Adipocyte (in vitro differentiated cells): ENCODE results near the gene PRICKLE1.

ENCODE experiments used
- DNase-seq: peaks from one replicate; pipeline ENCODE4 v3.0.0-alpha.2; 2015; ENCODE audit warnings: low read depth
- H3K27me3 ChIP-seq: replicated peaks from 2 replicates; pipeline ENCODE4 v1.7.0; 2013; ENCODE audit warnings: mild to moderate bottlenecking, low read length, moderate library complexity; ENCODE audit not compliant: control insufficient read depth, insufficient read depth
- H3K36me3 ChIP-seq: 2 replicates; pipeline ENCODE4 v1.7.0; 2013; ENCODE audit warnings: low read length, mild to moderate bottlenecking, moderate library complexity; ENCODE audit not compliant: control insufficient read depth, insufficient read depth, severe bottlenecking
- H3K4me1 ChIP-seq: 2 replicates; pipeline ENCODE4 v1.7.0; 2013; ENCODE audit warnings: mild to moderate bottlenecking, low read length, moderate library complexity; ENCODE audit not compliant: control insufficient read depth, insufficient read depth
- H3K4me3 ChIP-seq: 2 replicates; pipeline ENCODE4 v1.7.0; 2013; ENCODE audit warnings: mild to moderate bottlenecking, low read length, moderate library complexity
- H3K9ac ChIP-seq: 2 replicates; pipeline ENCODE4 v1.7.0; 2013; ENCODE audit warnings: mild to moderate bottlenecking, low read length, moderate library complexity
- H3K9me3 ChIP-seq: 2 replicates; pipeline ENCODE4 v1.7.0; 2013; ENCODE audit warnings: mild to moderate bottlenecking, low read length, moderate library complexity; ENCODE audit not compliant: control insufficient read depth

The PRICKLE1 gene

DNA sequence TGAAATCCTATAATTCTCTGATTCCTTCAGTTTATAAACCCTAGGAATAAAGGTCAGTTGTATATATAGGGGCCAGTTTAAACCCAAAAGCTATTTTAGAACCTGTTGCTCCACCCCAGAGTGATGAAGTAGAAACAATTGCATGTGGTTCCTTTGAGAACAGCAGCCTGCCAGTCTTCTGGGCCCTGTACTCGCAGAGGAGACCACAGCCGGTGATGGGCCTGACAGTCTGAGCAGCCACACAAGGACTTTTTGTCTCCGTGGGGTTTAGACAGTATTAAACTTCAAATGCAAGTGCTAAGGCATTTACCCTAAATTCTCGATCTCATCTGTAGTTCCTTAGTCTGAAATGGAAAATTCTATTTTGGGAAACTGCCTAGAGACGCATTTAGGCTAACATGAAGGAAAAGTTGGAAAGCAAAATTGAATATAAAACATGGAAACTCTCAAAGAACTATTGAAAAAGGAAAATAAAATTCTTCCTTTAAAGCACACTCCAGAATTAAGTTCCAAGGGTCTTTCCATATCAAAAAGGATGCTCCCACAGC, 80.6 kb downstream of the PRICKLE1 start:
- no peak overlapping the region for H3K9ac ChIP-seq
- no peaks in the 10 kb centered on the region for H3K36me3 ChIP-seq
- peaks cover 7% of the 10 kb centered on the region for H3K4me1 ChIP-seq
- no peaks in the 10 kb centered on the region for H3K27me3 ChIP-seq
- no peak for DNase-seq
- no peak overlapping the region for H3K4me3 ChIP-seq
- no peaks in the 10 kb centered on the region for H3K9me3 ChIP-seq

DNA sequence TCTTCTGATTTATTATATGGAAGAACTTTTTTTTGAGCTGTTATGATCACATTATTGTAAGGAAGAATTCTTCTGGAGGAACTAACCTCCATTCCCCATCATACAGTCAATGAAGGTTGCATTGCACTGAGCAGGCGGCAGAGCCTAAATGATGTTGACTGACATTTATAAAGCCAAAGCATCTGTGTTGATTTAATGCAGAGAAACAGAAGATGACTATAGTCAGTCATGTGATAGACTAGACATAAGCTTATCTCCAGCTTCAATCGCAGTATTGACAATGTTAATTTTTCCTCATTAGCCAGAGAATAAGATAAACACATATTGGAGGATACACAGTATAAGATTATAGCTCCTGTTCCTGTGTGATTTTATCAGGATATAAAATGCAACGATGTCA, 82.0 kb downstream of the PRICKLE1 start:
- no peak overlapping the region for H3K4me3 ChIP-seq
- H3K9ac ChIP-seq, result no peak overlapping the region
- H3K27me3 ChIP-seq, result no peaks in the 10 kb centered on the region
- no peaks in the 10 kb centered on the region for H3K36me3 ChIP-seq
- no peaks in the 10 kb centered on the region for H3K9me3 ChIP-seq
- H3K4me1 ChIP-seq, result peaks cover 7% of the 10 kb centered on the region
- no peak for DNase-seq

DNA sequence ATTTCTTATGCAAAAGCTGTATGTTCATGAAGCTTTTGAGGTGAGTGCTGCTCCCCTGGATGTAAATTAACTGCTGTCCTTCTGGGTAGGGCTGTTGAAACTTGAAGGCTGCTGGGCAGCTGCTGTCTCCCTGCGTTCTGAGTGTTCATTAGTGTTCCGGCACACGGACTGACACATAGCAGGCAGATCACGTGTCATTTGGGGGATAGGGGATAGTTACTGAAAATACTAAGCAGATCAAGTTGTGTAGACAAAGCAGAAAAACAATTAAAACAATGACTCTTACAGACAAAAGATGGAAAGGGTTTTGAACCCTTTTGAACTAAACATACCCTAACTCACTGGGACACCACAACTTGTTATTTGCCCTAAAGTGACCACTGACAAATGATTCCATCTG, 82.5 kb downstream of the PRICKLE1 start:
- Histone ChIP-seq H3K27me3 (no peaks in the 10 kb centered on the region), H3K36me3 (no peaks in the 10 kb centered on the region), H3K4me3 (no peak overlapping the region), H3K9ac (no peak overlapping the region), H3K9me3 (no peaks in the 10 kb centered on the region), H3K4me1 (peaks cover 7% of the 10 kb centered on the region)
- no peak for DNase-seq

DNA sequence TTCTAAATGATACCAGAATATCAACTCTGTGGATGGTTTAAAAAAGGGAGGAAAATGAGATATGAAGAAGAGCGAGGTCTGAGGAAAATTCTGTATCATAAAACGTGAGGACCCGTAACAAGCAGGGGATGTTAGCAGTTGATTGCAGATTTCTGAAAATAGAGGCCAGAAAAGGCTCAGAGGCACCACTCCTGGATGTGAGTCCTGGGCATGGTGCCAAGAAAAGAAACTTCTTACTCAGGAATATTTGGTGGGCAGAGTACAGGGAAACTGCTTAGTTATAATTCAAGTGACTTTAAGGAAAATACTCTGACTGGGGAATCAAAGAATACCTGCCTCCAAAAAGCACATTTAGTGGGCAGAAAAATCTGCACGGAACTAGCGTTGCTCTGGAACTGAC, 85.5 kb downstream of the PRICKLE1 start:
- H3K36me3 ChIP-seq, result no peaks in the 10 kb centered on the region
- H3K9ac ChIP-seq, result no peak overlapping the region
- no peaks in the 10 kb centered on the region for H3K27me3 ChIP-seq
- peaks cover 5% of the 10 kb centered on the region for H3K4me1 ChIP-seq
- DNase-seq, result peak; percentile 65
- no peaks in the 10 kb centered on the region for H3K9me3 ChIP-seq
- H3K4me3 ChIP-seq, result no peak overlapping the region

DNA sequence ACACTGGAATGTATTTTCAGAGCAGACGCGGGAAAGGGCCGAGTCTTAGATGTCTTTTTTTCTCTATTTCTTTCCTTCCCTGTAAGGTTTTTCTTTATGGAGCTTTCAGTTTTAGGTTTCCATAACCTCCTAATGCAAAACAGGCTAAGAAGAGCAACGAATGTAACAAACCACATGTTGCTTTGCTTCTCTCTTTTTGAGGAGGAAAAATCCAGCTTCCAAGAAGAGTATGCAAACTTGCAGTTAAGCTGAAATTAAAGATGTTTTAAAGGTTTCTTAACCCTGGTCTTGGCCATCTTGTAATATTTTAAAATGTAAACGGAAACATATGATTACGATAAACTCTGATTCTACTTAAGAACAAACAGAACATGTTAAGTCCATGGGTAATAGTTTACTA, 86.9 kb downstream of the PRICKLE1 start:
- peak; percentile 56 for DNase-seq
- no peak overlapping the region for H3K4me3 ChIP-seq
- H3K9ac ChIP-seq, result no peak overlapping the region
- H3K9me3 ChIP-seq, result no peaks in the 10 kb centered on the region
- H3K36me3 ChIP-seq, result no peaks in the 10 kb centered on the region
- H3K4me1 ChIP-seq, result no peaks in the 10 kb centered on the region
- H3K27me3 ChIP-seq, result no peaks in the 10 kb centered on the region

DNA sequence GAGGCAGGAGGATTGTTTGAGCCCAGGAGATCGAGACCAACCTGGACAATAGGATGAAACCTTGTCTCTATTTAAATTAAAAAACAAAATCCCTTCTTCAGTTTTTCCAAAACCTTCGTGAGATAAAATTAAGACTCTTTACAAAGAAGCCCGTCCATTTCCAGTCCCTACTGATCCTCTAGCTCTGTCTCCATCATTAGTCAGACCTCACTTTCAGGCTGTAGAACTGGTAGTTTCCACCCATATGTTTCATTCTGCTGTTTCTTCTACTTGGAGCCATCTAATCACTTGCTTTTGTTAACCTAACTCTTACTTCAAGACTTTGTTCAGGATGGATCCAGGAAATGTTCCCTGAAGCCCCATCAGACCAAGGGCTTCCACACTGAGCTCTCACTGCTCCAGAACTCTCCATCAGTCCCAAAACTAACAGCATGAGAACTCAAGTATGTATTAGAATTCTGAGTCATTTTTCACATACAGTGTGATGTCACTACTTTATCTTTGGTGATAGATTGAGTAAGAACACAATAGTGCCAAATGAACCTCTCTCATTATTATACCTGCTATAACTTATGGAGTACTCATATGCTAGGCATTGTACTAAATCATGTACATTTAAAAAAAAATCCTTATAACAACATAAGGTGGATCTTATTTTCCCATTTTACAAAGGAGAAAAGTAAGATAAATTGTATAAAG, 90.8 kb downstream of the PRICKLE1 start:
- no peak overlapping the region for H3K4me3 ChIP-seq
- no peak for DNase-seq
- no peaks in the 10 kb centered on the region for H3K27me3 ChIP-seq

DNA sequence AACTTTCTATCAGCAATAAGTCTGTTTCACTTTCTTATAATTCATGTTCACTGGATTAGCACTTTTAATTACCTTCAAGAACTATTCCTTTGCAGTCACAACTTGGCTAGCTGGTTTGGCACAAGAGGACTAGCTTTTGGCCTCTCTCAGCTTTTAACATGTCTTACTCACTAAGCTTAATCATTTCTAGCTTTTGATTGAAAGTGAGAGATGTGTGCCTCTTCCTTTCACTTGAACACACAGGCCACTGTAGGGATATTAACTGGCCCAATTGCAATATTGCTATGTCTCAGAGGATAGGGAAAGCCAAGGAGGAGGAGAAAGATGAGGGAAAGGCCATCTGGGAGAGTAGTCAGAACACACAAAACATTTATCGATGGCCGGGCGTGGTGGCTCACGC, 92.7 kb downstream of the PRICKLE1 start:
- Histone ChIP-seq H3K9me3 (no peaks in the 10 kb centered on the region), H3K4me1 (no peaks in the 10 kb centered on the region)
- no peak for DNase-seq

More for the DNA sequence above, 90.8 kb downstream of the PRICKLE1 start:
- Histone ChIP-seq H3K4me1 (no peaks in the 10 kb centered on the region), H3K36me3 (no peaks in the 10 kb centered on the region), H3K9me3 (no peaks in the 10 kb centered on the region), H3K9ac (no peak overlapping the region)

DNA sequence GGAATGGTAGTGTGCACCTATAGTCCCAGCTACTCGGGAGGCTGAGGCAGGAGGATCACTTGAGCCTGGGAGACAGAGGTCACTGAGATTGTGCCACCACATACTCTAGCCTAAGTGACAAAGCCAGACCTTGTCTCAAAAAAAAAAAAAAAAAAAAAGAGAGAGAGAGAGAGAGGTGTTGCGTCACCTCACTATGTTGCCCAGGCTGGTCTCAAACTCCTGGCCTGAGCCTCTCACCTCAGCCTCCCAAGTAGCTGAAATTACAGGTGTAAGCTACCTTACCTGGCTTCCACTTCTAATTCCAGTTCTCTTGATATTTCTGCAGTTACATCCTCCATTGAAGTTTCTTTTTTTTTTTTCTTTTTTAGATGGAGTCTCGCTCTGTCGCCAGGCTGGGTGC, 94.3 kb downstream of the PRICKLE1 start:
- no peak overlapping the region for H3K4me3 ChIP-seq
- no peaks in the 10 kb centered on the region for H3K9me3 ChIP-seq
- H3K9ac ChIP-seq, result no peak overlapping the region
- H3K4me1 ChIP-seq, result no peaks in the 10 kb centered on the region
- no peaks in the 10 kb centered on the region for H3K36me3 ChIP-seq
- DNase-seq, result no peak
- no peaks in the 10 kb centered on the region for H3K27me3 ChIP-seq

More for the DNA sequence above, 92.7 kb downstream of the PRICKLE1 start:
- H3K9ac ChIP-seq, result no peak overlapping the region
- H3K27me3 ChIP-seq, result no peaks in the 10 kb centered on the region
- H3K4me3 ChIP-seq, result no peak overlapping the region
- no peaks in the 10 kb centered on the region for H3K36me3 ChIP-seq

DNA sequence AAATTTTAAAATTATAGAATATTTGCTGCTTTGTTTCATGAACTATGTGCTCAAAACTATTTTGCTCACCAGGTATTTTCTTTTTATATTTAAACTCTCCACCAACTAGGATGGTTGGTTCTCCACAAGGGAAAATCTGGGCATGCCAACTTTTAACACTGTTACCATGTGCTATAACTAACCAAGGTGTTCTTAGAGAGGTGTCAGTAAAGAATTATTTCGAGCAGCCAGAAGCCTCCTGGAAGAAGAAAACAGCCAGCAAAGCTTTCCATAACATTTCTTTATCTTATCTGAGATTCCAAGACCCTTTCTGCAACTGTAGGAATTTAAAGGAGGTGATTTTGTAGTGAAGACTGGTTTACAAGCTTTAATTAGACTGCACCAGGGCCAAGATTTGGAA, 97.3 kb downstream of the PRICKLE1 start:
- DNase-seq, result no peak
- no peaks in the 10 kb centered on the region for H3K4me1 ChIP-seq
- H3K4me3 ChIP-seq, result no peak overlapping the region
- no peaks in the 10 kb centered on the region for H3K36me3 ChIP-seq
- H3K9me3 ChIP-seq, result no peaks in the 10 kb centered on the region
- no peaks in the 10 kb centered on the region for H3K27me3 ChIP-seq
- H3K9ac ChIP-seq, result no peak overlapping the region

DNA sequence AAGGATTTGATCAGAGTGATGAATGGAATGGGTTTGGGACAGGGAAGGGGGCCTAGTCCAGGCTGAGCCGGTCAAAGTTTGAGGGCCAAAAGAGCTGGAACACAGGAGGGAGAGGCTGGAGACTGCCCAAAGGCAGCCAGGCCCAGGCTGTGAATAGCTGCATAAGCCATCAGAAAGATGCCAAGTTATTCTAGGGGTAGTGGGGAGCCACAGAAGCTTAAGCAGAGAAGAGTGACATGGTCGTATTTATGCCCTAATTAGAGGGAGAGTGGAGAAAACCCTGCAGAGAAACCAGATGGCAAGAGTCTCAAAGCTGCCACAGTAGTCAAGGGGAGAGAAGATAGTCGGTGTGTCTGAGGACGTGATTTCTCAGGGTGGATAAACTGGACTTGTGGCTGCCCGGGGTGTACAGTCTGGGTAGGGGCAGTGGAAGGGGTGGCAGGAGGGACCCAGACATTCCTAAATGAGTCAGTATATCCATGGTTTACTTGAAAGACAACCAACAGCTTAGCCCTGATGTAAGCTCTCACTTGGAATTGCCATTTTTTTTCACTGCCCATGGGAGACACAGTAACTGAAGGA, 99.2 kb downstream of the PRICKLE1 start:
- Histone ChIP-seq H3K9ac (no peak overlapping the region), H3K4me3 (no peak overlapping the region), H3K27me3 (no peaks in the 10 kb centered on the region), H3K4me1 (no peaks in the 10 kb centered on the region), H3K36me3 (no peaks in the 10 kb centered on the region), H3K9me3 (no peaks in the 10 kb centered on the region)
- DNase-seq, result no peak

DNA sequence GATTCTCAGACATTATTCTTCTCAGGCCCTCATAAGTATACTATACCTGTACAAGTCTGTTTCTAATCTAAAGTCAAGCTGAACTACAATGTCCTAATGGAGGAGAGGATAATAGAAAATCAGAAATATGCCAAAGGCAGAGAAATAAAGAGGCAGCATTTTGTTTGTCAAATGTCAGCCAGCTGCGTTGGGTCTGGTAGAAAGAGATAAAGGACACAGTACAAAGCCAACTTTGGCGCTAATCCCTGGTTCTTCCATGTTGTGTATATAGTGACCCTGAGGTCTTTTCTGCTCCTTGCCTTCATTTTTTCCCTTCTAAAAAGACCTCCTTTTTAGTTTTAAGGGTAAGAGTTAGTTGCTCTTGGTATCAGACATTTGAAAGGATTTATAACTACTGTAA, 103.1 kb downstream of the PRICKLE1 start:
- H3K36me3 ChIP-seq, result no peaks in the 10 kb centered on the region
- no peaks in the 10 kb centered on the region for H3K27me3 ChIP-seq
- no peak for DNase-seq
- H3K9ac ChIP-seq, result no peak overlapping the region
- H3K4me1 ChIP-seq, result peaks cover 19% of the 10 kb centered on the region
- H3K4me3 ChIP-seq, result no peak overlapping the region
- no peaks in the 10 kb centered on the region for H3K9me3 ChIP-seq
